ENCODE measurements around the gene NTSR1. TPM values are rescaled to one million over a fixed set of nuclear protein-coding genes. Genes with fewer than 3 reads are reported as not detected.
A peak's percentile ranks its signal among the peaks of the same experiment; 100 is the strongest.

Gene NTSR1
- total and polyA plus RNA-seq, 2 of the 8 experiments (the other 6 are each of a cell fraction or from before 2014, with no cell fraction given) = 0.53 to 0.89 TPM

DNA sequence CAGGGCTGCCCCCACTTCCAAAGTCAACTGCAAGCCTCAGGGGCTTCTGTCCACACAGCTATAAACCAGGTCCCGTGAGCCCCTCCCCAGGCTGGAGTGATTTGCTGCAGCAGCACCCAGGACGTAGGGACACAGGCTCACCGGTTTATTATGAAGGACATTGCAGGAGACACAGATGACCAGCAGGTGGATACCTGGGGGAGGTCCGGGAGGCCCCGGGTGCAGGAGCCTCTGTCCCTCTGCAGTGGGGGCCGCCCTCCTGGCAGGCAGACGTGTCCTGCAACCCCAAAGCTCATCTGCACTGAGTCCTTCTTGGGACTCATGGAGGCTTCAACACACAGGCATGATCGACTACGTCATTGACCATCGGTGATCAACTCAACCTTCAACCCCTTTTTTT lies 14.5 kb upstream of the NTSR1 start:
- TF ChIP-seq NRF1 (IDR thresholded peaks at IDR 0.05; ENCODE audit: low read depth, low read length) = no peak
- TF ChIP-seq, protein P1, sequence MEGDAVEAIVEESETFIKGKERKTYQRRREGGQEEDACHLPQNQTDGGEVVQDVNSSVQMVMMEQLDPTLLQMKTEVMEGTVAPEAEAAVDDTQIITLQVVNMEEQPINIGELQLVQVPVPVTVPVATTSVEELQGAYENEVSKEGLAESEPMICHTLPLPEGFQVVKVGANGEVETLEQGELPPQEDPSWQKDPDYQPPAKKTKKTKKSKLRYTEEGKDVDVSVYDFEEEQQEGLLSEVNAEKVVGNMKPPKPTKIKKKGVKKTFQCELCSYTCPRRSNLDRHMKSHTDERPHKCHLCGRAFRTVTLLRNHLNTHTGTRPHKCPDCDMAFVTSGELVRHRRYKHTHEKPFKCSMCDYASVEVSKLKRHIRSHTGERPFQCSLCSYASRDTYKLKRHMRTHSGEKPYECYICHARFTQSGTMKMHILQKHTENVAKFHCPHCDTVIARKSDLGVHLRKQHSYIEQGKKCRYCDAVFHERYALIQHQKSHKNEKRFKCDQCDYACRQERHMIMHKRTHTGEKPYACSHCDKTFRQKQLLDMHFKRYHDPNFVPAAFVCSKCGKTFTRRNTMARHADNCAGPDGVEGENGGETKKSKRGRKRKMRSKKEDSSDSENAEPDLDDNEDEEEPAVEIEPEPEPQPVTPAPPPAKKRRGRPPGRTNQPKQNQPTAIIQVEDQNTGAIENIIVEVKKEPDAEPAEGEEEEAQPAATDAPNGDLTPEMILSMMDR (IDR thresholded peaks at IDR 0.05; ENCODE audit: control extremely low read depth in 1 of 3, insufficient read depth in 1 of 3, low read depth in 1 of 3, low read length in 3 of 3) = 0 out of 4 replicates have a peak, but pooled peaks of 1 of the 3 experiments have one; percentile 2
- no peak for DNase-seq (ENCODE audit: low read depth in 1 of 2, low spot score in 2 of 2)
- no peak for FAIRE-seq
- Histone ChIP-seq H4K5ac (ENCODE audit: insufficient read length, low read depth, low read length) (no peak overlapping the region), H4K8ac (ENCODE audit: extremely low read depth, insufficient read depth, low read length) (no peak overlapping the region), H2AK5ac (ENCODE audit: low read depth, low read length) (no peak overlapping the region), H3K27me3 (replicated peaks in 1 of 4; ENCODE audit: control insufficient read depth in 3 of 4, extremely low read depth in 1 of 4, insufficient read depth in 3 of 4, low read length in 3 of 4) (no peaks in the 10 kb centered on the region; a peak in 1 of 7 replicates), H3K9me3 (ENCODE audit: insufficient read depth in 2 of 2, low read depth in 1 of 2, low read length in 1 of 2) (no peaks in the 10 kb centered on the region), H3K14ac (ENCODE audit: insufficient read length) (no peak overlapping the region), H2BK5ac (ENCODE audit: low read depth, low read length) (no peak overlapping the region), H3K56ac (replicated peaks; ENCODE audit: insufficient read length, low read depth, low read length) (no peak overlapping the region), H2BK12ac (ENCODE audit: low read depth, low read length) (no peak overlapping the region), H3K9ac (replicated peaks in 1 of 4; ENCODE audit: extremely low read depth in 1 of 4, low read depth in 3 of 4, low read length in 3 of 4) (no peak overlapping the region), H3K27ac (ENCODE audit: low read depth, low read length) (no peak overlapping the region), H3K4me1 (replicated peaks in 1 of 4; ENCODE audit: control insufficient read depth in 3 of 4, insufficient read depth in 4 of 4, low read length in 3 of 4) (no peaks in the 10 kb centered on the region), H2AFZ (ENCODE audit: low read length) (no peak overlapping the region), H4K91ac (replicated peaks; ENCODE audit: insufficient read length, low read length) (no peak overlapping the region), H3K79me1 (ENCODE audit: low read depth, low read length) (no peaks in the 10 kb centered on the region), H3K23me2 (ENCODE audit: low read depth, low read length) (no peaks in the 10 kb centered on the region), H2BK20ac (ENCODE audit: low read length) (no peak overlapping the region), H3K18ac (ENCODE audit: extremely low read depth, low read length) (no peak overlapping the region), H3K79me2 (ENCODE audit: control insufficient read depth in 1 of 2, insufficient read depth in 2 of 2, low read length in 2 of 2) (no peaks in the 10 kb centered on the region), H2BK120ac (replicated peaks; ENCODE audit: low read depth, low read length) (no peak overlapping the region), H3K4ac (replicated peaks; ENCODE audit: insufficient read length, low read depth, low read length) (no peak overlapping the region), H3K4me3 (ENCODE audit: extremely low read depth in 1 of 4, insufficient read depth in 2 of 4, low read depth in 3 of 4, low read length in 4 of 4) (no peak overlapping the region), H3K23ac (ENCODE audit: insufficient read length) (no peak overlapping the region), H3K36me3 (ENCODE audit: control insufficient read depth in 2 of 4, insufficient read depth in 4 of 4, low read length in 3 of 4) (no peaks in the 10 kb centered on the region), H3K4me2 (ENCODE audit: insufficient read depth in 1 of 2, low read depth in 2 of 2, low read length in 2 of 2) (no peak overlapping the region), H2BK15ac (ENCODE audit: low read length) (no peak overlapping the region), H4K20me1 (replicated peaks in 1 of 2; ENCODE audit: control insufficient read depth in 1 of 2, insufficient read depth in 2 of 2, low read length in 2 of 2) (peaks cover 0 to 4% of the 10 kb centered on the region in 2 experiments)
- ChIA-PET CTCF (ENCODE audit: partially characterized antibody) (interaction anchor here (0.6 to 2.6 kb wide), 15 partner anchors 8 to 1227 kb away, joined by 3 to 13 read pairs (median 4); partner anchors contain the start of gene NTSR1), POLR2A (ENCODE audit: partially characterized antibody) (interaction anchor here (1.4 kb wide), 2 partner anchors 8 to 203 kb away, joined by 3 to 4 read pairs; no protein-coding TSS in a partner anchor)
- 94% methylated on average over 10 of the region's 10 CpGs; no CpG with 5 or more reads in 1 of the 2 experiments for WGBS, 2 experiments (ENCODE audit: extremely low coverage in 1 of 2, insufficient coverage in 1 of 2, insufficient read length in 1 of 2, insufficient replicate concordance in 2 of 2, low coverage in 1 of 2, low lambda C conversion rate in 2 of 2, missing lambda C conversion rate in 1 of 2)
